GM21515 (cell line): ENCODE data around the gene S100B.

Source experiments
- ATAC-seq: cut with Tn5 transposase; IDR thresholded peaks from one replicate; pipeline ENCODE4 v1.9.1; 2021; ENCODE audit not compliant: unreplicated experiment

S100B gene

DNA sequence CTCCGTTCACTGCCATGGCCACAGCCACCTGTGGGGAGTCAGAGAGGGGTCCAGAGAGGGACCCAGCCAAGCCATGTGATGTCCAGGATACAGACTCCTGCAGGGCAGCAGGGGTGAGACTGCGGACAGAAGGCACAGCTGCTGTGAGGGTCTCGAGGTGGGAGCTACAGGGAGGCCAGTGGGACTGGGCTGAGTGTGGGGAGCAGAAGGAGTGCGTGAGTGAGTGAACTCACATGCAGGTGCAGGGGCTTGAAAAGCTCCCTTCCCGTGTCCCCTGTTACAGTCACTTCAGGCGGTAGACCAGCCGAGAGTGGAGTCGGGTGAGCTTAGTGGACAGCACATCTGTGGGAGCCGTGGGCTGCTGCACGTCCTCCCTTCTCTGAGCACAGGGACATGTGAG lies 42.4 kb downstream of the S100B start:
- ATAC-seq, result no peak

GRCh38 chr21:46561445-46562090 lies 43.3 kb downstream of the S100B start:
- no peak for ATAC-seq

DNA sequence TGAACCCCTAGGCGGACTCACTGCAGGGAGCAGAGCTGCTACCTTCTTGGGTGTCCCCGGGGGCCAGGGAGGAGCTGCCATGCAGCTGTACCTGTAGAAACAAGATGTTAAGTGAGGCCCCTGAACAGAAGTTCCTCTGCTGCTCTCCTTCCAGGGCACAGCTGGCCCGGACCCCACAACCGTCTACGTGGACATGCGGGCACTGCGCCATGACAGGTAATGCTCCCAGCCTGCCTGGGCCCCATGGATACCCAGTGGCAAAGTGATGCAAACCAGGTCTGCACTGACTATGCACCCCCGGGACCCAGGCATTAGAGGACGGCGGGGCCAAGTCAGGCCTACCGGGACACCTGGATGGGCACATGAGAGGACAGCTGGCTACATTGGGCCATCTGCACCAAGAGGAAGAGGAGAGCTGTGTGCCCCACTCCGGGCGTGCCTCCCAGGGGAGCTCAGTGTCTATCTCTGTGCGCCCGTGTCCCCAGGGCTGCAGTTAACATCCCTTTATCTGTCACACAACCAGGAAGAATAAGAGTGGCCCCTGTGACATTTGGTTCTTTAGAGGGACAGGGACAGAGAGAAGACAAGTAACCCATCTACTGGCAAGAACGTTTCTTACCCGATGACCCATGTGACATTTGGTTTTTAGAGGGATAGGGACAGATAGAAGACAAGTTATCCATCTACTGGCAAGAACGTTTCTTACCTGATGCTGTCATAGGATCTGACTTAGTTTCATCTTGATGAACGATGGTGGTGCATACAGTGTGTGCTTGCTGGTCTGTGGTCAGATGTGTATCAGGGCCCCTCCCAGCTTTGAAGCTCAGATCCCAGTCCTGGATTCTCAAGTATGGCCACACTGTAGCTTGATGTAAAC lies 44.1 kb downstream of the S100B start:
- no peak for ATAC-seq

DNA sequence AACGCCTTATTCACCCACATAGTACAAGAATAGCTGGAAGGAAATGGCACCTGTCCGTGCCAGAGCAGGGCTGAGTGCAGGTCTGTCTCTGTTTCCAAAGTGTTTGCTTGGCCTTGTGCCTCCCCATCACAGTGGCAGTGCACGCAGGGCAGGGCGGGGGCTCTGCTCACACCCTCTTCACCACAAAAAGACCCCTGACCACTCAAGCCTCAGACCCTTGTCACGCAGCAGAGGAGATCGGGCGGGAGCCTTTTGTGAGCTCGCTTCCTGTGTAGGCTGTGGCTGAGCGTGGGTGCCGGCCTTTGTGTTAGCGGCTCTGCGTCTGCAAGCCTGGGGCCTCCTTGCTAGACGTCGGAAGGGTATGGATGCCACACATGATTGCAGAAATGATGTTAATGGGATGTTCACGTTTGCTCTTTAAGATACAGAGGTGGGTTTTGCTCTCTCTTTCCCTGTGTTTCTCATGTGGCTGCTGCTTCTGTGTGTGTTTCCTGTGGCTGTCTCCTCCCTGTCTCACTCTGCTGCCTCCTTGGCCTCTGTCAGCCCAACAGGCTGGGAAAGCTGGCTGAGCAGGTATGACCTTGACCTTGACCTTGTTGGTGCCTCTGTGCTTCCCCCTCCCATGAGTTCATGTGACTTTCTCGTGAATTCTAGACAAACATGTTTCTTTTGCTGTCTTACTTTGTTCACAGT lies 45.4 kb downstream of the S100B start:
- ATAC-seq, result no peak

DNA sequence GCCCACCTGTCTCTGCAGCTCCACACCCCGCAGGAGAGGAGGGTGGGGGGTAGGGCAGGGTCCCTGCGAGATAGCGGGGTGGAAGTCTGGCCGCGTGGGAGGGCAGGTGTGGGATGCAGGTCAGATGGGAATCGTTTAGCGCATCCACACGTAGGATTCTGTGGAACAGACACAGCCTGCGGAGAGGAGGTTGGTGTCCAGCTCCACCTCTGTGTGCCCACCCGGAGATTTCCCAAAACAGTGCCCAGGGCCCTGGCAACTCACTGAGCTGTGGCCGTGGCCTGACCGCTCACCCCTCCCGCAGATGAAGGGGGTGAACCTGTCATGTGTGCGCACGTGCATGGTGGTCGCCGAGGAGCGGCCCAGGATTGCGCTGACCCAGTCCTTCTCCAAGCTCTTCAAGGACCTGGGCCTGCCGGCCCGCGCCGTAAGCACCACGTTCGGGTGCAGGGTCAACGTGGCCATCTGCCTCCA lies 46.9 kb downstream of the S100B start:
- ATAC-seq, result no peak

DNA sequence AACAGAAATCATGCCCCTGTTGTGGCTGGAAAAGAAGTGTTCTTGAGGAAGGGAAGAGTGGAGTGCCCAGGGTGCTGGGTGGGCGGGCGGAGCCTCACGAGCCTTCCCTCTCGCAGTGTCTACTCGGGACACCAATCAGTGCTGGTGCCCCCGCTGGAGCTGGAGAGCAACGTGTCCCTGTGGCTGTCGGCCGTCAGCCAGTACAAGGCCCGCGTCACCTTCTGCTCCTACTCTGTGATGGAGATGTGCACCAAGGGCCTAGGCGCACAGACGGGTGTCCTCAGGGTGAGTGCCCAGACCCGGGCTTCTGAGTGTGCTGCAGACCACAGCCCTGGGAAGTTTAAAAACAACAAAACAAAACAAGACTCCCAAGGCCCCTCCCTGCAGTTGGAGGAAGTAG lies 47.4 kb downstream of the S100B start:
- no peak for ATAC-seq

DNA sequence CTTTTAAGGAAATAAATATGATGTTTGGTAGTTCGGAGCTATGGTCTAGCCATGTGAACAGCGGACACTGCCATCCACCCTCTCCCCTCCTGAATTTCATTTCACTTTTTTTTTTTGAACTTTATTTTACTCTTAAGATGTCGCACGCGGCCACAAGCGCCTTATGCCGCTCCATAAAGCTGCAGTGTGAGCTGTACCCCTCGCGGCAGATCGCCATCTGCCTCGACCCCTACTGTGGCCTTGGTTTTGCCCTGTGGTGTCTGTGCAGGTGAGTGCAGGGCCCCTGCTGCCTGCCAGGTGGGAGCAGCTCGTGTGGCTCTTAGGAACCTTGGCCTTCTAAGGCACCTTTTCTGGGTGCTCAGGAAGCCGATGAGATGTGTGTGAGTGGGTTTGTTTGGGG lies 48.1 kb downstream of the S100B start:
- ATAC-seq, result no peak

DNA sequence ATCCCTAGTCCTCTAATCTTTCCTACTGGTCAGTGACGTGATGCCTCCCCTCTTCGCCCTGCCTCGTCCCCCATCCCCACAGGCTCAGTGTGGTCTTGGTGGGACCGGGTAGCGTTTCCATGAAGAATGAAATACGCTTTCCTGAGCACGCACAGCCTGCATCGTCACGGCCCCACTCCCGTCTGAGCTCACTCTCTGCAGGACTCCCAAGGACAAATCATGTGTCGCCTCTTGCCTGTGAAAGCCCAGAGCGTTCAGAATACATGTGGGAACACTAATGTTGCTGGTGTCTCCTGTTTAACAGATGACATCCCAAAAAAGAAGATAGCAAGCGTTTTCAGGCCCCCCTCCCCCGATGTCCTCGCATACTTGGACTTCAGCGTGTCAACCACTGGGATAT lies 49.2 kb downstream of the S100B start:
- no peak for ATAC-seq

DNA sequence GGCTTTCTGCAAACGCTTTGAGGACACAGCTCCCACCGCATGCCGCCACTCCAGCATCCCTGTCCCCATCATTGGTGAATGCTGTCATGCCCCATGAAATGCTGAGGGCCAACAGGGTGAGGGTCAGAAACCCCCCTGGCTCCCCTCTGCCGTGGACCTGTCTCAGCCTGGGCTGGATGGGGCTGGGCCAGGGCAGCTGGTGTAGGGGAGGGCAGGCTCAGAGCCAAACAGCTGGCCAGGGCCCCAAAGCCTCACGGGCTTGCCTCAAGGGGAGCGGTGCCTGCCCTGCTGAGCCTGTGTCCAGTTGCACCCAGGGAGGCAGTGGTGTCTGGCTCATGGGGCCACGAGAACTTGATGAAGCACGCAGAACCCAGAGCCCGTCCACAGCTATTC lies 49.7 kb downstream of the S100B start:
- no peak for ATAC-seq

DNA sequence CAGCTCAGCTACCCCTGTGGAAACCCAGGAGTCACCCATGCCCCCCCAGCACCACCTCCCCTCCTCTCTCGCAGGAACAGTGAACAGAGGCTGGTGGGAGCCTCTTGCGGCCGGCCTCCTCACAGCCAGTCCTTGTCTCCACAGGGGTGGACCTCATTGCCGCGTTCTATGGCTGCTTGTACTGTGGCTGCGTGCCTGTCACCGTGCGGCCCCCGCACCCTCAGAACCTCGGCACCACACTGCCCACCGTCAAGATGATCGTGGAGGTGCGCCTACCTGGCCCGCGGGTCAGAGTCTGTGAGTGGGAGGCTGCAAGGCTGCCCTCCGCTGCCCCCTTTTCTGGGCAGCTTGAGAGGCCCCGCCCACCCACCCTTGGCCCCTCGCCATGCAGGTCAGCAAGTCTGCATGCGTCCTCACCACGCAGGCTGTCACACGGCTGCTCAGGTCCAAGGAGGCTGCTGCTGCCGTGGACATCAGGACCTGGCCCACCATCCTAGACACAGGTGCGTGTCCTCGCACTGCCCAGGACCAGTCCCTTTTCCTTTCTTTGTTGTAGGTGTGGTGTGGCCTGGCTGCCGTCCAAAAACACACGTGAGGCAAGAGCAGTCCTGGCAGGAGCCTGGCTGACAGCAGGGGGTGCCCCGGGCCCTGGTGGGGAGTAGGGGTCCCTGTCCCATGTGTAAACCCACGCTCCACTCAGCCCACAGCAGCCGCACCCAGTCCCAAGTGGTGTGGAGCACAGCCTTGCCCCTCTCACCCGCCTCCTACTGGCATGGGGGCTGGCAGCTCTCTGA lies 50.3 kb downstream of the S100B start:
- ATAC-seq, result no peak

GRCh38 chr21:46553993-46554392 lies 50.9 kb downstream of the S100B start:
- no peak for ATAC-seq

GRCh38 chr21:46552865-46553379 lies 52.0 kb downstream of the S100B start:
- ATAC-seq, result no peak

DNA sequence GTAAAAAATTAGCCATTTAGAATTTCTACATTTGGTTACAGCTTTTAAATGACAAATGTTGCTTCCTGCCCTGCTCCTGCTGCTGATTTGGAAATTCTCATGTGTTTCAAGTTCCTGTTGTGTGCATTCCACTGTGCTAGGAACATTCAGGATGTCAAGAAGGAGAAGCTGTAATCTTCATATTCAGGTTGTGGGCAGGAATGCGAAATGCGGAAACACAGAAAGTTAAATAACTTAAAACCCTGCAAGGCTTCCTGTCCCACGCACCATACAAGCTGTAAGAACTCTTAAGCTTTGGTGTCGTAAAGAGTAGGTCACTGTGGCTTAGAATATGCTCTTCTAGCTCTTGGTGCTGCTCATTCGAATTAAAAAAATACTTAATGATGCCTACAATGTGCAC lies 52.6 kb downstream of the S100B start:
- no peak for ATAC-seq

DNA sequence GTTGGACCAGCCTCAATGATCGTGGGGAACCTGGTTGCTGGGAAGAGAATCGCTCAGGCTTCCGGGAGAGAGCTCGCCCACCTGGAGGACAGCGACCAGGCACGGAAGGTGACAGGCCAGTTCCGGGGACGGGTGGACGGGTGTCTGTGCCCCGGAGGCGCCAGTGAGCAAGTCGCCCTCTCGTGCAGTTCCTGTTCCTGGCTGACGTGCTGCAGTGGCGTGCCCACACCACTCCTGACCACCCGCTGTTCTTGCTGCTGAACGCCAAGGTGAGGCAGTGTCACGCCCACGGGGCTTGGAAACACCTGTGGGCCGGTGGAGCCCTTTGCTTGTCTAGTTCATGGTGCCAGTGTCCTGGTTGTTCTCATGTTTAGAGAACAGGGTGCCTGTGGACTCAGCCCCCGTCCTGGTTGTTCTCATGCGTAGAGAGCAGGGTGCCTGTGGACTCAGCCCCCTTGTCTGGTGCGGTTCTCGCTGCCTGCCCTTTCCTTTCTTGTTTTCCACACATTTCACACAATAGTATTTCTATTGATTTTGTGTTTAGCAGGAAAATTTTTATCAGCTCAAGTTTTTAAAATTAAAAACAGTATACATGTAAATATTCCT lies 53.1 kb downstream of the S100B start:
- ATAC-seq, result no peak

DNA sequence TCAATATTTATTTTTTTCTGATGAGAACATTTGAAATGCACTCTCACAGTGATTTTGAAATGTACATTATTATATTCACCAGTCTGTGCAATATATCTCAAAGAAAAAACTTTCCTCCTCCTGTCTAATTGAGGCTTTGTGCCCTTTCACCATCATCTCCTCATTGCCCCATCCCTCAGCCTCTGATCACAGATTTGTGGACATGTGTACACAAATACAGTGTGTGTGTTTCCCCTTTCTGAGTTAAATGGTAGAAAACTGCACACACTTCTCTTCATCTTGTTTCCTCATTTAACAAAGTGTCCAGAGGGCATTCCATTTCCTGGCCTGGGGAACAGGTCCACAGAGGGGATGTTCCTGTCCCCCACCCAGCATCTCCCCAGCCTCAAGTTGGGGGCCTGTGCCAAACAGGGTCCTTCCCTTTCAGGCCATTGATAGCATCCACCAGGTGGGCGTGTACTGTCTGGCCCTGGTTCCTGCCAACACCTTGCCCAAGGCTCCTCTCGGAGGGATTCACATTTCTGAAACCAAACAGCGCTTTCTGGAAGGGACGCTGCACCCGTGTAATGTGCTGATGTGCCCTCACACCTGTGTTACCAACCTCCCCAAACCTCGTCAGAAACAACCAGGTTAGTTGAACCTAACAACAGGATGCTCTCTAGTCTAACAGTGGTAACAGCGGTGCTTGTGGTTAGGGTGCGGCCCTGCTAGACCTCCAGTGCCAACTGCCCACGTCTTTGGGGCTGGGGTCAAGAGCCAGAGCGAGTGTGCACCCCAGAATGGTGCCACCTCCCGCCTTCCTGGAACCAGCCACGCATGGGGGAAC lies 54.6 kb downstream of the S100B start:
- ATAC-seq, result no peak

- ATAC-seq, result no peak
These were observed 55.2 kb downstream of the S100B start for GRCh38 chr21:46549650-46550049.
